ENCODE data around the gene PCDHGA6.

- TF ChIP-seq POLR2AphosphoS5 (IDR thresholded peaks at IDR 0.05; ENCODE audit: low read depth, low read length) (no peak), POLR2A (IDR thresholded peaks at IDR 0.05; ENCODE audit: low read depth, low read length) (no peak), TAF1 (IDR thresholded peaks at IDR 0.05; ENCODE audit: low read depth, low read length) (no peak), SPI1 (IDR thresholded peaks at IDR 0.05; ENCODE audit: low read depth, low read length) (no peak), POU2F2 (IDR thresholded peaks at IDR 0.05; ENCODE audit: low read depth, low read length) (no peak), PAX5 (IDR thresholded peaks at IDR 0.05; ENCODE audit: insufficient read depth, low read length, severe bottlenecking) (no peak)
Observed at GRCh38 chr5:141392429-141393198, 18.9 kb downstream of the PCDHGA6 start, which contains the start of gene PCDHGA8.

All from GM12891 (cell line).